WTC11 (cell line): ENCODE results near the gene SPATS2. TPM values are rescaled to one million over a fixed set of nuclear protein-coding genes. Genes with fewer than 3 reads are reported as not detected.
A peak's percentile ranks its signal among the peaks of the same experiment; 100 is the strongest.

Source experiments
- ATAC-seq: fragments of 200-7000 bp; cut with Tn5 transposase; 2 replicates; pipeline ENCODE4 v1.10.0; 2021; ENCODE audit warnings: mild to moderate bottlenecking, moderate library complexity
- CTCF ChIA-PET: fragments of 300-600 bp; sonication (Branson Sonifier 250); formaldehyde crosslinking; loops from one replicate; lab custom pipeline; 2021; ENCODE audit warnings: antibody characterized with exemption; lab: Charles Lee
- POLR2A ChIA-PET: fragments of 350-600 bp; sonication (Branson Sonifier 250); formaldehyde crosslinking; loops from one replicate; lab custom pipeline; 2021; ENCODE audit warnings: antibody characterized with exemption; lab: Charles Lee
- DNase-seq: peaks from one replicate; pipeline ENCODE4 v3.0.0; 2021; ENCODE audit warnings: low spot score
- H3K27ac Mint-ChIP-seq: 2 replicates; pipeline ENCODE4 v1.8.0; 2021; ENCODE audit warnings: mixed read lengths
- H3K27me3 Mint-ChIP-seq: 2 replicates; pipeline ENCODE4 v1.8.0; 2021; ENCODE audit warnings: low read depth, mild to moderate bottlenecking, moderate library complexity, mixed read lengths
- H3K36me3 Mint-ChIP-seq: 2 replicates; pipeline ENCODE4 v1.8.0; 2021; ENCODE audit warnings: mixed read lengths
- H3K4me1 Mint-ChIP-seq: 2 replicates; pipeline ENCODE4 v1.8.0; 2022; ENCODE audit warnings: mixed read lengths
- H3K4me3 Mint-ChIP-seq: 2 replicates; pipeline ENCODE4 v1.8.0; 2021; ENCODE audit warnings: mild to moderate bottlenecking, moderate library complexity, mixed read lengths
- H3K9me3 Mint-ChIP-seq: 2 replicates; pipeline ENCODE4 v1.8.0; 2021; ENCODE audit warnings: mixed read lengths
- ARID4B ChIP-seq: sonication (generic); formaldehyde crosslinking; IDR thresholded peaks from 2 replicates; pipeline ENCODE4 v1.8.0; 2023; ENCODE audit warnings: missing genetic modification reagents, mild to moderate bottlenecking, borderline replicate concordance
- CBFB ChIP-seq: sonication (generic); formaldehyde crosslinking; IDR thresholded peaks from 2 replicates; pipeline ENCODE4 v1.8.1; 2022; ENCODE audit warnings: mild to moderate bottlenecking, low read depth, missing genetic modification reagents
- ETV6 ChIP-seq: sonication (generic); formaldehyde crosslinking; IDR thresholded peaks from 2 replicates; pipeline ENCODE4 v1.8.1; 2022; ENCODE audit warnings: mild to moderate bottlenecking, missing genetic modification reagents
- IRF1 ChIP-seq: sonication (generic); formaldehyde crosslinking; IDR thresholded peaks from 2 replicates; pipeline ENCODE4 v1.8.0; 2023; ENCODE audit warnings: missing genetic modification reagents
- NFE2L1 ChIP-seq: sonication (generic); formaldehyde crosslinking; IDR thresholded peaks from 2 replicates; pipeline ENCODE4 v1.8.1; 2023; ENCODE audit warnings: missing genetic modification reagents
- PRRX2 ChIP-seq: fragments of 250-450 bp; sonication (Bioruptor Pico); IDR thresholded peaks from 2 replicates; pipeline ENCODE4 v1.8.0; 2021; ENCODE audit warnings: mild to moderate bottlenecking
- SMAD4 ChIP-seq: sonication (generic); formaldehyde crosslinking; IDR thresholded peaks from 2 replicates; pipeline ENCODE4 v1.8.0; 2022; ENCODE audit warnings: mild to moderate bottlenecking, missing genetic modification reagents
- TCF7 ChIP-seq: sonication (generic); formaldehyde crosslinking; IDR thresholded peaks from 2 replicates; pipeline ENCODE4 v1.8.0; 2022; ENCODE audit warnings: mild to moderate bottlenecking, low read depth, missing genetic modification reagents, moderate library complexity
- ZBTB21 ChIP-seq: sonication (generic); formaldehyde crosslinking; IDR thresholded peaks from 2 replicates; pipeline ENCODE4 v1.8.1; 2023; ENCODE audit warnings: mild to moderate bottlenecking, missing genetic modification reagents, borderline replicate concordance
- ZNF396 ChIP-seq: fragments of 250-450 bp; sonication (Bioruptor Pico); IDR thresholded peaks from 2 replicates; pipeline ENCODE4 v1.8.0; 2021; ENCODE audit warnings: mild to moderate bottlenecking, moderate library complexity, borderline replicate concordance
- total RNA-seq: library from RNA; stranded (reverse); gene quantifications from 3 replicates; pipeline ENCODE4 v1.2.3, GENCODE V29; 2021
- TF ChIP-seq, protein P1 (sequence below): fragments of 200-600 bp; IDR thresholded peaks from 2 replicates; pipeline ENCODE4 v1.8.0; 2022; ENCODE audit warnings: antibody characterized with exemption
- TF ChIP-seq, protein P2 (sequence below): fragments of 250-450 bp; sonication (Bioruptor Pico); IDR thresholded peaks from 2 replicates; pipeline ENCODE4 v1.8.0; 2021; ENCODE audit warnings: mild to moderate bottlenecking

SPATS2 gene
- total RNA-seq, 1 experiment from 2014 or later: 25.9 TPM

- TF ChIP-seq ETV6 (peak; percentile 40; the same call in 1 of the 2 replicates), IRF1 (CRISPR knock-in tag) (no peak)
- TF ChIP-seq, protein P1, sequence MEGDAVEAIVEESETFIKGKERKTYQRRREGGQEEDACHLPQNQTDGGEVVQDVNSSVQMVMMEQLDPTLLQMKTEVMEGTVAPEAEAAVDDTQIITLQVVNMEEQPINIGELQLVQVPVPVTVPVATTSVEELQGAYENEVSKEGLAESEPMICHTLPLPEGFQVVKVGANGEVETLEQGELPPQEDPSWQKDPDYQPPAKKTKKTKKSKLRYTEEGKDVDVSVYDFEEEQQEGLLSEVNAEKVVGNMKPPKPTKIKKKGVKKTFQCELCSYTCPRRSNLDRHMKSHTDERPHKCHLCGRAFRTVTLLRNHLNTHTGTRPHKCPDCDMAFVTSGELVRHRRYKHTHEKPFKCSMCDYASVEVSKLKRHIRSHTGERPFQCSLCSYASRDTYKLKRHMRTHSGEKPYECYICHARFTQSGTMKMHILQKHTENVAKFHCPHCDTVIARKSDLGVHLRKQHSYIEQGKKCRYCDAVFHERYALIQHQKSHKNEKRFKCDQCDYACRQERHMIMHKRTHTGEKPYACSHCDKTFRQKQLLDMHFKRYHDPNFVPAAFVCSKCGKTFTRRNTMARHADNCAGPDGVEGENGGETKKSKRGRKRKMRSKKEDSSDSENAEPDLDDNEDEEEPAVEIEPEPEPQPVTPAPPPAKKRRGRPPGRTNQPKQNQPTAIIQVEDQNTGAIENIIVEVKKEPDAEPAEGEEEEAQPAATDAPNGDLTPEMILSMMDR: peak; percentile 42; the same call in 1 of the 2 replicates
- TF ChIP-seq, protein P2, sequence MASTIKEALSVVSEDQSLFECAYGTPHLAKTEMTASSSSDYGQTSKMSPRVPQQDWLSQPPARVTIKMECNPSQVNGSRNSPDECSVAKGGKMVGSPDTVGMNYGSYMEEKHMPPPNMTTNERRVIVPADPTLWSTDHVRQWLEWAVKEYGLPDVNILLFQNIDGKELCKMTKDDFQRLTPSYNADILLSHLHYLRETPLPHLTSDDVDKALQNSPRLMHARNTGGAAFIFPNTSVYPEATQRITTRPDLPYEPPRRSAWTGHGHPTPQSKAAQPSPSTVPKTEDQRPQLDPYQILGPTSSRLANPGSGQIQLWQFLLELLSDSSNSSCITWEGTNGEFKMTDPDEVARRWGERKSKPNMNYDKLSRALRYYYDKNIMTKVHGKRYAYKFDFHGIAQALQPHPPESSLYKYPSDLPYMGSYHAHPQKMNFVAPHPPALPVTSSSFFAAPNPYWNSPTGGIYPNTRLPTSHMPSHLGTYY (CRISPR knock-in tag): no peak
- Mint-ChIP-seq H3K27ac (no peak overlapping the region), H3K36me3 (peaks cover 24% of the 10 kb centered on the region), H3K27me3 (peaks cover 52% of the 10 kb centered on the region), H3K4me1 (peaks cover 20% of the 10 kb centered on the region), H3K4me3 (peak overlapping the region; percentile 77; the same call in 1 of the 2 replicates), H3K9me3 (no peaks in the 10 kb centered on the region)
- DNase-seq: peak; percentile 77
- ChIA-PET POLR2A (interaction anchor here (0.5 to 2.9 kb wide), 6 partner anchors 9 to 35 kb away, joined by 3 to 19 read pairs (median 4); partner anchors contain the start of genes SPATS2 and TROAP), CTCF (interaction anchor here (0.5 to 6.4 kb wide), 36 partner anchors 9 to 410 kb away, joined by 3 to 234 read pairs (median 4); partner anchors contain the start of genes DNAJC22, KCNH3, PRPH and SPATS2)
- peak; percentile 76 for ATAC-seq
Observed at GRCh38 chr12:49331380-49332222, 35.7 kb upstream of the SPATS2 start.

DNA sequence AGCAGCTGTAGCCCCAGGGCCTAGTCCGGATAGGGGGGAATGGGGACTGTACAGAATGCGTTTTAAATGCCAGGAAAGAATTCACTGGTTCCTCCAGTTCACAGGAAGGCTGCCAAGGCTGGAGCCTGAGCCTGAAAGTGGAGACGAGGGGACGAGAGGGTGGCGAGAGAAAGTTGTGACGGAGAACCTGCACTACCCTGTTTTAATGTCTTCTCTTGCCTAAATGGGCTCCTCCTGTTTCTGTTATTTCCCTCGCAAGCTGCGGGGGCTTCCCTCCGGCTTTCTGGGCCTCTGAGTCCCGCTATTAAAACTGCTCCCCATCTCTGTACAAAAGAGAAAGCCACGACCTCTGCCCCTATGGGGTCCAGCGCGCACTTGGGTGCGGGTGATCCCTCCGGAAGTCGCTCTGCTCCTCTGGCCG lies 34.8 kb upstream of the SPATS2 start:
- Mint-ChIP-seq H3K4me3 (peak overlapping the region; percentile 77), H3K4me1 (peaks cover 23% of the 10 kb centered on the region), H3K27me3 (peaks cover 61% of the 10 kb centered on the region), H3K27ac (no peak overlapping the region), H3K9me3 (no peaks in the 10 kb centered on the region), H3K36me3 (peaks cover 18% of the 10 kb centered on the region)
- ChIA-PET CTCF (interaction anchor here (0.6 to 6.4 kb wide), 20 partner anchors 10 to 248 kb away, joined by 3 to 234 read pairs (median 8); partner anchors contain the start of genes DNAJC22, PRPH, SPATS2 and TROAP), POLR2A (interaction anchor here (0.6 to 2.9 kb wide), 5 partner anchors 10 to 81 kb away, joined by 3 to 19 read pairs (median 4); partner anchors contain the start of gene TROAP)
- TF ChIP-seq ZNF396 (CRISPR knock-in tag): no peak
- no peak for TF ChIP-seq NFE2L1 (CRISPR knock-in tag)
- TF ChIP-seq SMAD4 (CRISPR knock-in tag): no peak
- no peak for TF ChIP-seq PRRX2 (CRISPR knock-in tag)
- TF ChIP-seq ARID4B (CRISPR knock-in tag): no peak
- no peak for TF ChIP-seq CBFB
- TF ChIP-seq ZBTB21: no peak
- no peak for TF ChIP-seq TCF7
- ATAC-seq (no peak), DNase-seq (no peak)
